HG03571 (cell line): Measurements from ENCODE around the gene FAAP100.
"Not testable (repeated sequence)": the region's sequence is repeated elsewhere in the genome, so short reads cannot be mapped to it uniquely, and the experiment has no call there.

Source experiments
- ATAC-seq: cut with Tn5 transposase; IDR thresholded peaks from one replicate; pipeline ENCODE4 v1.9.1; 2021; ENCODE audit not compliant: unreplicated experiment

FAAP100 gene

DNA sequence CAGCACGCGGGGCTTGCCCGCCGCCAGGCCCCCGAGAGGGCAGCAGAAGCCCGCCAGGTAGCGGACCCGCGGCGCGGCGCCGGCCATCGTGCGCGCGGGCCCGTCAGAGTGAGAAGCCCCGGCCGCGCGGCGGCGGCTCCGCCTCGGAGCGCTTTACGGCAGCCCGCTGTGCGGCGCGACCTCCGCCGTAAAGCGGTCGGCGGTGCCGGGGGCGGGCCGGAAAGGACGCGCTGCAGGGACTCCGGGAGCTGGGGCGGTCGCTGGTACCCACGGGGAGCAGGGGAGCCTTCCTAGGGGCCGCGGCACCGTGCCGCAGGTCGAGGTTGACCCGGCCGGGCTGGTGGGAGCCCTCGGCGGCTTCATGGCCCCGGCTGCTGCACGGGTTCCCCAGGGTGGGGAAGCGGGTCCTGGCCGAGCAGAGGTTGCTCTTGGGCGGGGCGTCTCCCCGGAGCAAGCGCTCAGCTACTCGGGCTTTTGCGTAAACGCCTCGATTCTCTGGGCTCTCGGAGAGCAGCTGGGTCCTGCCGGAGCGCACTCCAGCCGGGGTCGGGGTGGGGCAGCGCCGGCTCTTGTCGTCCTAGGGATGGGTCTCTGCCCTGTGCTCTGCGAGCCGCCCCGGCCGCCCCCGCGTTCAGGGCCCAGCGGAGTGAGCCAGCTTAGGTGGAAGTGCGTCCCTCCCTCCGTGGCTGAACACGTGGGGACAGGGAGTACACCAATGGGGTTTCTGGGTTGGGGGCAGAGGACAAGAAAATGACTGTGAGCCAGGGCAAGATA, at the start of gene FAAP100:
Gene FAAP100 (minus strand): TSS at position 110 of the 774 bp plus-strand sequence. CDS start 23 bp downstream, at position 87.
- peak; percentile 50 for ATAC-seq

DNA sequence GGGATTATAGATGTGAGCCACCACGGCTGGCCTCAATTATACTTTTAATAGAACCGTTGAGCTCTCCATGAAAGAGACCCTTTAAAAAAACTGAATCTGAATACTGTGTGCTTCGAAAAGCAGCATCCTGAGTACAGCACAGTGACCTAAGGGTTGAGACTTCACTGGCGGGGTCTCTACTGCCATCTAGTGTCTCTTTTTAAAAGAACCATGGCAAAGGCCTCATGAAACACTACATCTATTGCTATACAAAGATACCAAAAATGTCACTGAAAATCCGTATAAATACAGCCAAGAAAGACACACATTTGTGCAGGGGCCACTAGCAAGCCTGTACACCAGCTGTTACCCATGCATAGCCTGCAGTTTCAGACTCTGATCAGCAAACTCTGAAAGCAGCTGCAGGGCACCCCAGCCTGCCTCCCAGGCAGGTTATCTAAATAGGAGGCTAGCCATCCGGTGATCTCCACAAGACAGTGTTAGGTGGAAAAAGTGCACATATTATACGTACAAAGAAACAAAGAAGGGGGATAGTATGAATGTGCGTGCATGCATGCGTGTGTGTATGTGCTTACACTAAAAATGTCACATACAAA, 49.5 kb upstream of the FAAP100 start:
- no peak for ATAC-seq

DNA sequence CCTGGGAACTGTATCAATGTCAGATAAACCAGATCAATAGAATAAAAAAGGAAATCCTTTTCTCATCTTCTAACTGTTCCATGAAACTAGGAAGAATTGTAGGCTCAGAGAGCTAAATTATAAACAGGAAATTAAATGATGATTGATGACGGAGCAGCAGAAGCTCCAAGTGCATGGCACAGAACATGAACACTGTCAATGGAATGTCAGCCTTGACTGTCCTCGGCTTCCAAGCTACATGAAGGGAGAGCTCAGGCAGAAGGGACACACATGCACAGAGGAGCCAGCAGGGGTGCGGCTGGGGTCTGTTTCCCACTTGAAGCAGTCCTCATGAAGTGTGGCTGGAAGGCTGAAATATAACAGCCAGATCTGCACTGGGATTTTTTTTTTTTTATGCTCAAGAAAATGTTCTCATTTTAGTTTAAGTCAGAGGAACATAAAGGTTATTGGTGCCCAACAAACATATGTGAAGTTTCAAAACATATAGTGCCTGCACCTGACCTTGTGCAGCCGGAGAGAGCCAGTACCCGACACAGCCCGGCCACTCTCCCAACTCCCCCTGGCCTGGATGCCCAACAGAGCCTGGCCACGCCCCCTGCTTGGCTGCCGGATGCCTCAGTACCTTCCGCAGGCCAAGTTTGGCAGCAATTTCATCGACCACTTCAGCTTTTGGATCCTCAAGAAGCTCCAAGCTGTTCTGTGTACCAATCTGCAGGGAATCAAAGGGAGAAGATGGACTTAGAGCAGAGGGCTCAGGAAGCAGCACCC, 47.8 kb upstream of the FAAP100 start:
- no peak for ATAC-seq

DNA sequence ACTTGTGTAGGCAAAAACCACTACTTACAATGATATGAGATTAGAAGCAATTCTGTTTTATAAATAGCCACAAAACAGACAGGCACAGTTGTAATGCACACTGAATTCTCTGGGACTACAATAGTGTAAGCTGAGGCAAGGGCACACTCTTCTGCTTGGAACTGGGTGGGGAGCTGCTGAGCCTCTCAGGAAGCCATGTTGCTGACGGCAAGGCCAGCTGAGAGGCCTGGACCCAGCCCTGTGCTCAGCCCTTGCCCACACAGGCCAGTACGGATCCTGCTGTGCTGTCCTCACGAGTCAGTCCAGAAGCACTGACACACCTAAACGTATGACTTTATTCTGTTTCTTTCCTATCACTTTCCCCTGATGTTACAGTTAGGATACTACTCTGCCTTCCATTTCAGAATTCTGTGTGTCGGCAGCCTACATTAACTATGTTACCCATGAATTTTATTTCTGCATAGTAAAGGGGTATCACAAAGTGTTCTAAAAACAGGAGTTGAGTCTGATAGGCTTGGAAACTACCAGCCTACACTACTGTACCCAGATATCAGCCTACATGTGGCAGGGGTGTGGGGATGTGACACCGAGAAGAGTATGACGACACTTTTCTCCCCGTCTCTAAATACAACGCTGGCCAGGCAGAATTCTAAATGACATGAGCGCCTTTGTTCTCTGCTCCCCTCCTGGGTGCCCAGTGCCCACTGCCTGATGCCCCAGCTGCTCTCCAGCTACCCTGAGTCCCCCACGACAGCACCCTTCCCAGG, 41.1 kb upstream of the FAAP100 start:
- no peak for ATAC-seq

GRCh38 chr17:81591971-81592370, 39.8 kb upstream of the FAAP100 start:
- ATAC-seq, result no peak

DNA sequence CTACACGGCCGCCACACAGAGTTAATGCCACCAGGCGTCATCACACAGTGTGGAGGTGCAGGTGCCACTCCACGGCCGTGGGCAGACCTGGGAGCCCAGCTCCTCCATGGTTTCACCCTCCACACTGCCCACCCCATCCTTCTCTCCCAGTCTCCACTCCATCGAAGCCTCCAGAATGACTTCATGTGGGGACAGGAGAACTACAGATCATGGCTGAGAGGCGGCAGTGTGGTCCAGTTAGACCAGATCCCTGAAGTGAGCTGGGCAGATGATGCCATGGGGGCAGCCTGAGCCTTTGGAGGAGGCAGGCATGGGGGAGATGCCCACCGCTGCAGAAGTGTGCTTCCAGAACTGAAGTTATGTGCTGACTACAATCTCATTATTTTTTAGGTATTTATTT, 38.0 kb upstream of the FAAP100 start:
- no peak for ATAC-seq

DNA sequence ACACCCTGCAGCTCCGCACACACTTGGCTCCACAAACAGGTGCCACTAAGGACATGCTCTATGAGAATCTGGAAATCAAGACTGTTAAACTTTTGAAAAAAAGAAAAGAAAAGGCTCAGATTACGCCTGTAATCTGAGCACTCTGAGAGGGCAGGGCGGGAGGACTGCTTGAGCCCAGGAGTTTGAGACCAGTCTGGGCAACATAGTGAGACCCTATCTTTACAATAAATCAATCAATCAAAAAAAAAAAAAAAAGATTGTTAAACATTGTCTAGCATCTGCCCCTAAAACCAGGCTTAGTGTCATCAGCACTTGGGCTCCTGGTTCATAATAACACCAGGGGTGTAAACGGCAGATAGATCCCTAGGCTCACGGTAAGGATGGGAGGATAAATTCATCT, 37.5 kb upstream of the FAAP100 start:
- ATAC-seq, result no peak

GRCh38 chr17:81586096-81586495, 33.9 kb upstream of the FAAP100 start:
- ATAC-seq, result no peak

DNA sequence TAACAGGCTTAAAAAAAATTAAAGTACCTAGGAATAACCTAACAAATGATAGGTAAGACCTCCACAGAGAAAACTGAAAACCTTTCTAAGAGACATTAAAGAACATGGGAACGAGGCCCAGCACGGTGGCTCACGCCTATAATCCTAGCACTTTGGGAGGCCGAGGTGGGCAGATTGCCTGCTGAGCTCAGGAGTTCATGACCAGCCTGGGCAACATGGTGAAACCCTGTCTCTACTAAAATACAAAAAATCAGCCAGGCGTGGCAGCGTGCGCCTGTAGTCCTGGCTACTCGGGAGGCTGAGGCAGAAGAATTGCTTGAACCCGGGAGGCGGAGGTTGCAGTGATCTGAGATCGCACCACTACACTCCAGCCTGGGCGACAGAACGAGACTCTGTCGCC, 32.6 kb upstream of the FAAP100 start:
- ATAC-seq, result not testable (repeated sequence)

GRCh38 chr17:81583589-81584342, 31.6 kb upstream of the FAAP100 start:
- no peak for ATAC-seq

DNA sequence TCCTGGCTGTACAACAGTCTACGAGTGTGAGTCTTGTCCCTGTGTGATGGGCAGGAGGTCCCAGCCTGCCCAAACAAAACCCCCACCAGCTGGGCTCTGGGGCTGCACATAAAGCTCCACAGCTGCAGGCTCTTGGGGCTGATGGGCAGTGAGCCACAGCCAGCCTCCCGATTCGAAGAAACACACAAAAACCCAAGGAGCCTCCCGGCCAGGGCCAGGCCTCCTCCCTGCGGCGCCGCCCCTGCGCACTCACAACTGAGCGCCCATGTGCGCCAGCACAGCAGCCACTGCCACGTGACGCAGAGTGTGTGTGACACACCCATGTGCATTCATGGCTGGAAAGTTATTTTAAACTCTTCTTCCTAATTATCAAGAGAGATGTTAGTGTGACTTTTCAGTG, 30.6 kb upstream of the FAAP100 start:
- ATAC-seq, result no peak

GRCh38 chr17:81582341-81582740, 30.2 kb upstream of the FAAP100 start:
- no peak for ATAC-seq

DNA sequence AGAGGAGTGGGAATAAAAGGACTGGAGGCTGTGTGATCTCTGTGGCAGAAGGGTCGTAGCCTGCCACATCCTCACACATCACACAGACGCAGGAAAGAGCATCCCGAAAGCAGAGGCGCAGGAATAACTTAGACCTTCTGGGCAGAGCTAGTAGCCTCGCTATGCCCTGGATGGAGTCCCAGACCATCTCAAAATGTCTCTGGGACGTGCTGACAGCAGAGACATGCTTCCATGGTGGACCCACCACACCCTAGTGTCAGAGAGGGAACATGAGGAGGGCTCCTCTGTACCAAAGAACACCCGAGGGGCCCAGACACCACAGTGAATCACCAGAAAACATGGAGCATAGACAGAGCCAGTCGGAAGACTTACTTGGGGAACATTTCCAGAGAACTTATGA, 29.6 kb upstream of the FAAP100 start:
- ATAC-seq, result no peak

- ATAC-seq, result no peak
Measured at GRCh38 chr17:81580481-81580880, 28.3 kb upstream of the FAAP100 start.

GRCh38 chr17:81579821-81580321, 27.7 kb upstream of the FAAP100 start:
- ATAC-seq, result no peak

- ATAC-seq, result no peak
Measured at GRCh38 chr17:81579298-81579697, 27.1 kb upstream of the FAAP100 start.

DNA sequence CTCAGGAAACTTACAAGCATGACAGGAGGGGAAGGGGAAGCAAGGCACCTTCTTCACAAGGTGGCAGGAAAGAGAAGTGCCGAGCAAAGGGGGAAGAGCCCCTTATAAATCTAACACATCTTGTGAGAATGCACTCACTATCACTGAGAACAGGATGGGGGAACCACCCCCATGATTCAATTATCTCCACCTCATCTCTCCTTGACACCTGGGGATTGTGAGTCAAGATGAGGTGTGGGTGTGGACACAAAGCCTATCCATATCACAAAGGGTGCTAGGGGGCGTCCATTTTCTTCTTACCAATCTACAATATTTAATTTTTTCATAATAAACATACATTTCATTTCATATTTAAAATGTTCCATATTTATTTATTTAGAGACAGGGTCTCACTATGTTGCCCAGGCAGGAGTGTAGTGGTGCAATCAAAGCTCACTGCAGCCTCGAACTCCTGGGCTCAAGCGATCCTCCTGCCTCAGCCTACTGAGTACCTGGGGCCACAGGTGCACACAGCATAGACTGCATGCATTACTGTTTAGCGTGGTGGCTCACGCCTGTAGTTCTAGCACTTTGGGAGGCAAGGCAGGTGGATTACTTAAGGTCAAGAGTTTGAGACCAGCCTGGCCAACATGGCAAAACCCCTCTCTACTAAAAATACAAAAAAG, 26.5 kb upstream of the FAAP100 start:
- no peak for ATAC-seq

GRCh38 chr17:81578038-81578441, 25.9 kb upstream of the FAAP100 start:
- no peak for ATAC-seq

DNA sequence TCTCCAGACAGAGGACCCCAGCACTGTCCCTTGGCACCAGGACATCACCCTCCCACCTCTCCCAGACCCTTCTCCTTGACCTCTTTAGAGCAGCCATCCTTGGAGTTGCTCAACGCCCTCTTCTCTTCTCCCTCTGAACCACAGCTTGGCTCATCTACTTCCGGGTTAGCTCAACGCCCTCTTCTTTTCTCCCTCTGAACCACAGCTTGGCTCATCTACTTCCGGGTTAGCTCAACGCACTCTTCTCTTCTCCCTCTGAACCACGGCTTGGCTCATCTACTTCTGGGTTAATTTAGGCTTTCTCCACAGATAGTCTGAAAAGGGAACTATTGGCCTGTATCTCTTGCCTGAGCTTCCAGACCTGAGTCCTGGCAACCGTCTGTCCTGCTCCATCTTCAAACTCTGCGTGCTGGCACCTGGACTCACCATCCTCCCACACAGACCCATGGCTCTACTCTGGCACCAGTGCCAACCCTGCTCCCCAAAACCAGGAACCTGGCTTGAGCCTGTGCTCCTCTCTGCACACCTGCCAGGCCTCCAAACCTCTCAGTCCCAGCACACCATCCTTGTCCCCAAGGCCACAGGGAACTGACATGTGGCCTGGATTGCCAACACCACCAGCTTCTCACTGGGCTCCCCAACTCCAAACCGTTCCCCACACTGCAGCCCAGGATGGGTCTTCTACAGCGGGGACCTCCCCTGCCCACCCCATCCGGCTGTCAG, 25.3 kb upstream of the FAAP100 start:
- no peak for ATAC-seq
